Measurements from ENCODE around the gene RNF149. TPM values are rescaled to one million over a fixed set of nuclear protein-coding genes. Genes with fewer than 3 reads are reported as not detected.

RNF149 gene
- total RNA-seq, 1 experiment from 2014 or later: 34.8 TPM

- no peak overlapping the region for H3K4me3 Mint-ChIP-seq (ENCODE audit: unreplicated experiment)
- TF ChIP-seq, protein P1, sequence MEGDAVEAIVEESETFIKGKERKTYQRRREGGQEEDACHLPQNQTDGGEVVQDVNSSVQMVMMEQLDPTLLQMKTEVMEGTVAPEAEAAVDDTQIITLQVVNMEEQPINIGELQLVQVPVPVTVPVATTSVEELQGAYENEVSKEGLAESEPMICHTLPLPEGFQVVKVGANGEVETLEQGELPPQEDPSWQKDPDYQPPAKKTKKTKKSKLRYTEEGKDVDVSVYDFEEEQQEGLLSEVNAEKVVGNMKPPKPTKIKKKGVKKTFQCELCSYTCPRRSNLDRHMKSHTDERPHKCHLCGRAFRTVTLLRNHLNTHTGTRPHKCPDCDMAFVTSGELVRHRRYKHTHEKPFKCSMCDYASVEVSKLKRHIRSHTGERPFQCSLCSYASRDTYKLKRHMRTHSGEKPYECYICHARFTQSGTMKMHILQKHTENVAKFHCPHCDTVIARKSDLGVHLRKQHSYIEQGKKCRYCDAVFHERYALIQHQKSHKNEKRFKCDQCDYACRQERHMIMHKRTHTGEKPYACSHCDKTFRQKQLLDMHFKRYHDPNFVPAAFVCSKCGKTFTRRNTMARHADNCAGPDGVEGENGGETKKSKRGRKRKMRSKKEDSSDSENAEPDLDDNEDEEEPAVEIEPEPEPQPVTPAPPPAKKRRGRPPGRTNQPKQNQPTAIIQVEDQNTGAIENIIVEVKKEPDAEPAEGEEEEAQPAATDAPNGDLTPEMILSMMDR (IDR thresholded peaks at IDR 0.05; ENCODE audit: unreplicated experiment): no peak
- H3K27ac Mint-ChIP-seq (ENCODE audit: low read depth, unreplicated experiment): no peak overlapping the region
- DNase-seq (ENCODE audit: unreplicated experiment): no peak
- no peaks in the 10 kb centered on the region for H3K36me3 Mint-ChIP-seq (ENCODE audit: insufficient read depth, unreplicated experiment)
- H3K4me1 Mint-ChIP-seq (ENCODE audit: insufficient read depth, unreplicated experiment): peaks cover 17% of the 10 kb centered on the region
- ChIA-PET POLR2A (interaction anchor here (0.8 kb wide), 1 partner anchor 36 kb away, joined by 3 read pairs; the partner anchor contains the start of gene CREG2), CTCF (interaction anchor here (0.6 to 6.1 kb wide), 6 partner anchors 10 to 481 kb away, joined by 3 to 55 read pairs (median 9); partner anchors contain the start of gene CREG2)
- H3K9me3 Mint-ChIP-seq (ENCODE audit: unreplicated experiment): no peaks in the 10 kb centered on the region
- no TSS peak for BruUV-seq (replicated peaks)
- no peaks in the 10 kb centered on the region for H3K27me3 Mint-ChIP-seq (ENCODE audit: insufficient read depth, unreplicated experiment)
- intact Hi-C loops (cut with micrococcal nuclease): no loop called here
These were observed 42.7 kb upstream of the RNF149 start for GRCh38 chr2:101351207-101351606.

DNA sequence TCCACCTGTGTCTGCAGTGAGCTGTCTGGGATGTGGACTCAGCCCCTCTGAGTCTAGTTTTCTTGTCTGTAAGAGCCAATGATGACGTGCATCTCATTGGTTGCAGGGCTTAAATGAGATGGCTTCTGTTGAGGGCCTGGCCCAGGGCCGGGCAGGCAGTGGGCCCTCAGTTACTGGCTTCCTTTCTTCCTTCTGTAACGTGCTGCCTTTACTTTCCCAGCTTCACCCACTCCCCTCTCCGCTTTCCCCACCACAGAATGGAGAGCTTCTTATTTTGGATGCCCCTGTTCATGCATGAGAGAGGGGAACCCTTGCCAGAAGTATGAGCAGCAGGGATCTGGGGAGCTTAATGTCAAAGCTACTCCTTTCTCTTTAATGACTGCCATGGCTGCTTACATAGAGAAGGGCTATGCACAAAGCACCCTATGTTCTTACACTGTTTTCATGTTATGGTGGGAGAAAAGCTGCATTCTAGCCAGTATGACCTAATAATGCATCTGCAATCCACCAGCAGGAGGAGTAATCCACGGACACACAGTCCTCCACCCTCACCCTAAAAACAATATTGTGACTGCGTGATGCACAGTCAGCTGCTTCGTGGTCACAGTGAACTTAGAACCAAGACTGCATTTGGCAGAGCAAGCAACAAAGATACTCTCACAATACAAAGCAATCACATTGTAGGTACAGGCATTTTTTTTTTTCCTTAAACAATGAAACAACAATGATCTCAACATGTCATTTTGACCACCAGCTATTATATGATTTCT is 41.6 kb upstream of the RNF149 start:
- no TSS peak for BruUV-seq (replicated peaks)

DNA sequence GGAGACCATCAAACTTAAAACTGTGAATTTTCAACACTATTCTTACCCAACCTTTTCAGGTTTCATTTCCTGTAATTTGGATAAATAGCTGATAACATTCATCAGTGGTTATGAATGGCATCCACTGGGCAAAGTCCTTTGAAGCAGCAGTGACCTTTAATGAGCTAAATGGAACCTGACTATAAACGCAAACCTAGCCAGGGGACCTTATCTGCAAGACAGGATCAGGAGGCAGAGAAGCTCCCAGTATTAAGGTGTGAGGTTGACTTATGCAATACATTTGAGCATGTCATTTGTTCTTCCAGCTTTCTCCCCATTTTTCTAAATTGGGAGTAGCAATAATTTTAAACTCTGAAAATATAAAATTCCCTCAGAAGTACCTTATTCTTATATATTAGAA is 40.4 kb upstream of the RNF149 start:
- TF ChIP-seq, protein P1 (IDR thresholded peaks at IDR 0.05; ENCODE audit: unreplicated experiment): no peak
- ChIA-PET CTCF (interaction anchor here (0.5 to 6.1 kb wide), 14 partner anchors 8 to 1191 kb away, joined by 3 to 55 read pairs (median 4); partner anchors contain the start of genes CREG2 and MAP4K4), POLR2A (interaction anchor here (0.8 to 0.9 kb wide), 2 partner anchors 9 to 12 kb away, joined by 3 to 4 read pairs; no protein-coding TSS in a partner anchor)
- no peak overlapping the region for H3K4me3 Mint-ChIP-seq (ENCODE audit: unreplicated experiment)
- H3K27ac Mint-ChIP-seq (ENCODE audit: low read depth, unreplicated experiment): no peak overlapping the region
- no peaks in the 10 kb centered on the region for H3K36me3 Mint-ChIP-seq (ENCODE audit: insufficient read depth, unreplicated experiment)
- peaks cover 6% of the 10 kb centered on the region for H3K4me1 Mint-ChIP-seq (ENCODE audit: insufficient read depth, unreplicated experiment)
- H3K27me3 Mint-ChIP-seq (ENCODE audit: insufficient read depth, unreplicated experiment): no peaks in the 10 kb centered on the region
- no peak for DNase-seq (ENCODE audit: unreplicated experiment)
- H3K9me3 Mint-ChIP-seq (ENCODE audit: unreplicated experiment): no peaks in the 10 kb centered on the region
- intact Hi-C loops (cut with micrococcal nuclease): loop anchor here (10.0 kb wide), 1 partner anchor 1096 kb away; no protein-coding TSS in a partner anchor
- no TSS peak for BruUV-seq (replicated peaks)

More for the DNA sequence above, 41.6 kb upstream of the RNF149 start:
- H3K27me3 Mint-ChIP-seq (ENCODE audit: insufficient read depth, unreplicated experiment): no peaks in the 10 kb centered on the region
- DNase-seq (ENCODE audit: unreplicated experiment): peak; percentile 20
- H3K36me3 Mint-ChIP-seq (ENCODE audit: insufficient read depth, unreplicated experiment): no peaks in the 10 kb centered on the region
- peaks cover 6% of the 10 kb centered on the region for H3K4me1 Mint-ChIP-seq (ENCODE audit: insufficient read depth, unreplicated experiment)
- H3K4me3 Mint-ChIP-seq (ENCODE audit: unreplicated experiment): no peak overlapping the region
- POLR2A ChIA-PET: interaction anchor here (0.7 to 1.4 kb wide), 6 partner anchors 8 to 350 kb away, joined by 3 to 4 read pairs (median 3); no protein-coding TSS in a partner anchor
- CTCF ChIA-PET: interaction anchor here (0.7 to 6.1 kb wide), 17 partner anchors 9 to 534 kb away, joined by 3 to 55 read pairs (median 4); partner anchors contain the start of genes CREG2 and MAP4K4
- intact Hi-C loops (cut with micrococcal nuclease): loop anchor here (10.0 kb wide), 1 partner anchor 1095 kb away; no protein-coding TSS in a partner anchor
- H3K9me3 Mint-ChIP-seq (ENCODE audit: unreplicated experiment): no peaks in the 10 kb centered on the region
- H3K27ac Mint-ChIP-seq (ENCODE audit: low read depth, unreplicated experiment): no peak overlapping the region
- TF ChIP-seq, protein P1 (IDR thresholded peaks at IDR 0.05; ENCODE audit: unreplicated experiment): no peak

- DNase-seq (ENCODE audit: unreplicated experiment): no peak
- TF ChIP-seq, protein P1 (IDR thresholded peaks at IDR 0.05; ENCODE audit: unreplicated experiment): no peak
- BruUV-seq (replicated peaks): no TSS peak
- ChIA-PET POLR2A (interaction anchor here (1.2 kb wide), 1 partner anchor 12 kb away, joined by 4 read pairs; no protein-coding TSS in a partner anchor), CTCF (interaction anchor here (0.7 to 3.7 kb wide), 5 partner anchors 11 to 485 kb away, joined by 3 to 13 read pairs (median 4); no protein-coding TSS in a partner anchor)
- H3K36me3 Mint-ChIP-seq (ENCODE audit: insufficient read depth, unreplicated experiment): no peaks in the 10 kb centered on the region
- H3K4me1 Mint-ChIP-seq (ENCODE audit: insufficient read depth, unreplicated experiment): peaks cover 11% of the 10 kb centered on the region
- no peak overlapping the region for H3K4me3 Mint-ChIP-seq (ENCODE audit: unreplicated experiment)
- no peaks in the 10 kb centered on the region for H3K27me3 Mint-ChIP-seq (ENCODE audit: insufficient read depth, unreplicated experiment)
- no peak overlapping the region for H3K27ac Mint-ChIP-seq (ENCODE audit: low read depth, unreplicated experiment)
- H3K9me3 Mint-ChIP-seq (ENCODE audit: unreplicated experiment): no peaks in the 10 kb centered on the region
- intact Hi-C loops (cut with micrococcal nuclease): loop anchor here (10.0 kb wide), 1 partner anchor 1098 kb away; no protein-coding TSS in a partner anchor
These were observed 38.4 kb upstream of the RNF149 start for GRCh38 chr2:101346909-101347308.
